Gastroesophageal sphincter (tissue), 3 donors: Measurements from ENCODE around the gene HIVEP3.

Experiments used
- EP300 ChIP-seq: sonication (generic); formaldehyde crosslinking; IDR thresholded peaks from one replicate; pipeline ENCODE4 v1.6.1; 2017; ENCODE audit warnings: antibody characterized with exemption, mild to moderate bottlenecking
- POLR2A ChIP-seq, 2 donors: fragments of 450-650 bp; IDR thresholded peaks; one replicate each; pipeline ENCODE4 v1.6.1; 2017; ENCODE audit warnings: antibody characterized with exemption in 2 of 2, mild to moderate bottlenecking in 2 of 2, moderate library complexity in 1 of 2
- TF ChIP-seq, protein P1 (sequence below), 4 experiments: fragments of 200-600 bp in 2 of 4; fragments of 450-650 bp in 2 of 4; sonication (generic) in 1 of 4; IDR thresholded peaks; one replicate each; pipeline ENCODE4 v1.5.1; 2017 to 2019; ENCODE audit warnings: antibody characterized with exemption in 4 of 4, mild to moderate bottlenecking in 2 of 4, moderate library complexity in 2 of 4

GRCh38 chr1:41682149-41682548, 236.6 kb downstream of the HIVEP3 start:
- TF ChIP-seq, protein P1, sequence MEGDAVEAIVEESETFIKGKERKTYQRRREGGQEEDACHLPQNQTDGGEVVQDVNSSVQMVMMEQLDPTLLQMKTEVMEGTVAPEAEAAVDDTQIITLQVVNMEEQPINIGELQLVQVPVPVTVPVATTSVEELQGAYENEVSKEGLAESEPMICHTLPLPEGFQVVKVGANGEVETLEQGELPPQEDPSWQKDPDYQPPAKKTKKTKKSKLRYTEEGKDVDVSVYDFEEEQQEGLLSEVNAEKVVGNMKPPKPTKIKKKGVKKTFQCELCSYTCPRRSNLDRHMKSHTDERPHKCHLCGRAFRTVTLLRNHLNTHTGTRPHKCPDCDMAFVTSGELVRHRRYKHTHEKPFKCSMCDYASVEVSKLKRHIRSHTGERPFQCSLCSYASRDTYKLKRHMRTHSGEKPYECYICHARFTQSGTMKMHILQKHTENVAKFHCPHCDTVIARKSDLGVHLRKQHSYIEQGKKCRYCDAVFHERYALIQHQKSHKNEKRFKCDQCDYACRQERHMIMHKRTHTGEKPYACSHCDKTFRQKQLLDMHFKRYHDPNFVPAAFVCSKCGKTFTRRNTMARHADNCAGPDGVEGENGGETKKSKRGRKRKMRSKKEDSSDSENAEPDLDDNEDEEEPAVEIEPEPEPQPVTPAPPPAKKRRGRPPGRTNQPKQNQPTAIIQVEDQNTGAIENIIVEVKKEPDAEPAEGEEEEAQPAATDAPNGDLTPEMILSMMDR (IDR thresholded peaks at IDR 0.05), result no peak
- no peak for TF ChIP-seq POLR2A (IDR thresholded peaks at IDR 0.05)
- no peak for TF ChIP-seq EP300
